Measurements from ENCODE around the gene TAF5.

TAF5 gene

GRCh38 chr10:103427866-103428265 is 60.1 kb downstream of the TAF5 start:
- DNase-seq (ENCODE audit: low read depth): no peak
- TF ChIP-seq, protein P1, sequence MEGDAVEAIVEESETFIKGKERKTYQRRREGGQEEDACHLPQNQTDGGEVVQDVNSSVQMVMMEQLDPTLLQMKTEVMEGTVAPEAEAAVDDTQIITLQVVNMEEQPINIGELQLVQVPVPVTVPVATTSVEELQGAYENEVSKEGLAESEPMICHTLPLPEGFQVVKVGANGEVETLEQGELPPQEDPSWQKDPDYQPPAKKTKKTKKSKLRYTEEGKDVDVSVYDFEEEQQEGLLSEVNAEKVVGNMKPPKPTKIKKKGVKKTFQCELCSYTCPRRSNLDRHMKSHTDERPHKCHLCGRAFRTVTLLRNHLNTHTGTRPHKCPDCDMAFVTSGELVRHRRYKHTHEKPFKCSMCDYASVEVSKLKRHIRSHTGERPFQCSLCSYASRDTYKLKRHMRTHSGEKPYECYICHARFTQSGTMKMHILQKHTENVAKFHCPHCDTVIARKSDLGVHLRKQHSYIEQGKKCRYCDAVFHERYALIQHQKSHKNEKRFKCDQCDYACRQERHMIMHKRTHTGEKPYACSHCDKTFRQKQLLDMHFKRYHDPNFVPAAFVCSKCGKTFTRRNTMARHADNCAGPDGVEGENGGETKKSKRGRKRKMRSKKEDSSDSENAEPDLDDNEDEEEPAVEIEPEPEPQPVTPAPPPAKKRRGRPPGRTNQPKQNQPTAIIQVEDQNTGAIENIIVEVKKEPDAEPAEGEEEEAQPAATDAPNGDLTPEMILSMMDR (conservative IDR thresholded peaks at IDR 0.05; ENCODE audit: low read length): no peak
- H3K4me3 ChIP-seq (ENCODE audit: low read length): no peak overlapping the region

DNA sequence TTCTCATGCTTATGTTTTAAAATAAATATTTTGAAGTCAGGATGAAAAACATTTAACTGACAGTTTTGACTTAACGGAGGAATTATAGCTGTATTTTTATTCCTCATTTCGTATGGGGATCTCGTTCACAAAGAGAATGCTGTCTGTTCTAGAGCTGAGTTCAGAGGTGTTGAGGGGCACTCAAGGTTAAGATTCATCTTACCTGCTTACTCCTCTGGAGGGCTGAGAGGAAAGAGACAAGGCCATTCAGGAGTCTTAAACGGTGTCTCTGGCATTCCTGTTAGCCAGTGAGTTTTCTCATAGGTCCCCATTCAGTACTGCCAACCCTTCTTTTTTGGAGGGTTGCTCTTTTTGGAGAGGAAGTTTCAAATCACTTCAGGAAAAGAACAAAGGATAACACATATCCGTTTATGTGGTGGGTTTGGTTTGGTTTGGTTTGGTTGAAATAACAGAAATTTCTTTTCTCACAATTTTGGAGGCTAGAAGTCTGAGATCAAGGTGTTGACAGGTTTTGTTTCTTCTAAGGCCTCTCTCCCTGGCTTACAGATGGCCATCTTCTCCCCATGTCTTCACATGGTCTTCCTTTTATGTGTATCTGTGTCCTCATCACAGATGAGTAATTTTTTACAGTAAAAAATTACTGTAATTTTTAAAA is 61.3 kb downstream of the TAF5 start:
- no peak for DNase-seq (ENCODE audit: low read depth)

DNA sequence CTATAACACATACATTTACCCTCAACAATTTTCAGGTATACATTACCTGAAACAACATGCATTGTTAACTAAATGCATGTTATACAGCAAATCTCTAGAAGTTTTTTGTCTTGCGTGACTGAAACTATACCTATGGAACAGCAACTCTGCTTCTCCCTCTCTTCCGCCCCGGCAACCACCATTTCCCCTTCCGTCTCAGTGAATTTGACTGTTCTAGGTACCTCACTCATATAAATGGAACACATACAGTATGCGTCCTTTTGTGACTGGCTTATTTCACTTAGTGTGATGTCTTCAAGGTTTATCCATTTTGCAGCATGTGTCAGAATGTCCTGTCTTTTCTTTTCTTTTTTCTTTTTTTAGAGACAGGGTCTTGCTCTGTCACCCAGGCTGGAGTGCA is 61.9 kb downstream of the TAF5 start:
- no peak overlapping the region for H3K4me3 ChIP-seq (ENCODE audit: low read length)
- DNase-seq (ENCODE audit: low read depth): no peak
- TF ChIP-seq, protein P1 (conservative IDR thresholded peaks at IDR 0.05; ENCODE audit: low read length): no peak

More for the DNA sequence above, 61.3 kb downstream of the TAF5 start:
- TF ChIP-seq, protein P1 (conservative IDR thresholded peaks at IDR 0.05; ENCODE audit: low read length): no peak
- no peak overlapping the region for H3K4me3 ChIP-seq (ENCODE audit: low read length)

- TF ChIP-seq, protein P1 (conservative IDR thresholded peaks at IDR 0.05; ENCODE audit: low read length): no peak
- no peak for DNase-seq (ENCODE audit: low read depth)
- no peak overlapping the region for H3K4me3 ChIP-seq (ENCODE audit: low read length)
Measured at GRCh38 chr10:103431902-103432301, 64.1 kb downstream of the TAF5 start.

DNA sequence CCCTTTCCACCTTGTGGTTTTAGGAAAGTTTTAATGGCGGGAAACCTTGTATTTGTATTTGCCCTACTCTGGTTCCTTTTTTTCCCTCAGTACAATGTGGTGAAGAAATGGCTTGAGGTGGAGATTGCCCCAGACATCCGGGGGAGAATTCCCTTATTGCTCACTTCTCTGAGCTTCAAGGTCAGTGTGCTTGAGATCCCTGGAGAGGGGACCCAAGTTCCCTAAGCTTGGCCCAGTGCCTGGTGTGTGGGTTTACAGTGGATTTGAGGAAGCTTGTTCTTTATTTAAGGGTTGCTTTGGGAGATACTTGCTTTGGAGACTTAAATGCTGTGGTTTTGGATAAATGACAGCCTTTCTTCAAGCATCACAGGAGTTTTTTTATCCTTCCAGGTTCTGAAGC is 66.1 kb downstream of the TAF5 start:
- TF ChIP-seq, protein P1 (conservative IDR thresholded peaks at IDR 0.05; ENCODE audit: low read length): no peak
- no peak overlapping the region for H3K4me3 ChIP-seq (ENCODE audit: low read length)
- DNase-seq (ENCODE audit: low read depth): peak; percentile 33

Measured in AG10803 (cell line).